ENCODE data around the gene VPS13D.

DNA sequence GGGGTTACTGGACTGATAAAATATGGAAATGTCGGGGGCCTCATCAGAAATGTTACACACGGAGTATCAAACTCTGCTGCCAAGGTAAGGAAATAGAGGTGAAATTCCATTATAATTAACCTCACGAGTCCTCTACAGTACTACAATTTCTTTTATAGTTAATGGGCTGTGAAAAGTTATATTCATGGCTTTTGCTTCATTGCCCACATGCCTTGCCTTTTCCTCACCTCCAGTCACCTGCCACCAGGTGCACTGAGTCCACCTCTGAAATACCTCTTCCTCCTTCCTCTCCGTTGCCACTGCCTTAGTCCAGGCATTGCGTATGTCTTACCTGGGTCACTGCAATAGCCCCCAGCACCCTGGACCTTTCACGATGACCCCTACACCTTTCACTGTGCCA is 186.9 kb downstream of the VPS13D start:
- TF ChIP-seq, protein P1, sequence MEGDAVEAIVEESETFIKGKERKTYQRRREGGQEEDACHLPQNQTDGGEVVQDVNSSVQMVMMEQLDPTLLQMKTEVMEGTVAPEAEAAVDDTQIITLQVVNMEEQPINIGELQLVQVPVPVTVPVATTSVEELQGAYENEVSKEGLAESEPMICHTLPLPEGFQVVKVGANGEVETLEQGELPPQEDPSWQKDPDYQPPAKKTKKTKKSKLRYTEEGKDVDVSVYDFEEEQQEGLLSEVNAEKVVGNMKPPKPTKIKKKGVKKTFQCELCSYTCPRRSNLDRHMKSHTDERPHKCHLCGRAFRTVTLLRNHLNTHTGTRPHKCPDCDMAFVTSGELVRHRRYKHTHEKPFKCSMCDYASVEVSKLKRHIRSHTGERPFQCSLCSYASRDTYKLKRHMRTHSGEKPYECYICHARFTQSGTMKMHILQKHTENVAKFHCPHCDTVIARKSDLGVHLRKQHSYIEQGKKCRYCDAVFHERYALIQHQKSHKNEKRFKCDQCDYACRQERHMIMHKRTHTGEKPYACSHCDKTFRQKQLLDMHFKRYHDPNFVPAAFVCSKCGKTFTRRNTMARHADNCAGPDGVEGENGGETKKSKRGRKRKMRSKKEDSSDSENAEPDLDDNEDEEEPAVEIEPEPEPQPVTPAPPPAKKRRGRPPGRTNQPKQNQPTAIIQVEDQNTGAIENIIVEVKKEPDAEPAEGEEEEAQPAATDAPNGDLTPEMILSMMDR (IDR thresholded peaks at IDR 0.05; ENCODE audit: low read depth, low read length, poor library complexity, severe bottlenecking), result no peak
- no peak for TF ChIP-seq EZH2phosphoT487 (IDR thresholded peaks at IDR 0.05; ENCODE audit: borderline replicate concordance, low read length)

Measured in DOHH2 (cell line).